ENCODE measurements around the gene NOP10. TPM values are rescaled to one million over a fixed set of nuclear protein-coding genes. Genes with fewer than 3 reads are reported as not detected.

The NOP10 gene
- total RNA-seq, 1 experiment from 2014 or later: 235 TPM

DNA sequence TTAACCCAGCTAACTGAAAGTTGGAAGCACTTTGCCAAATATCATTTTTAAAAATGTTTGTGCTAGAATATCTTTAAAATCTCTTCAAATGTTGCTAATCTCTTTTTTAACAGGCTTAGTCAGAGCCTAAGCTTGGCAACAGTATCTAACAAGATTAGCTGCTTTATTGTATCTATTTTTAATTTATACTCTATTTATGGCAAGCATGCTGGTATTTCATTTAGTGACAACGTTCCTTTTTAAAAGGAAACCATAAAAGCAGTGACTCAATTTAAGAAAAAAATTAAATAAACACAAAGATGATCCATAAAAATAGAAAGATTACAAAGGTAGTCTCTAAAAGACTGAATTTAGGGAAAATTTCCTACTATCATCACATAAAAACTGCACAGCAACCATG, 45.9 kb downstream of the NOP10 start:
- H3K9me3 Mint-ChIP-seq: peaks cover 0 to under 1% of the 10 kb centered on the region in 2 experiments; a peak in 2 of 5 replicates
- H3K79me2 ChIP-seq (ENCODE audit: insufficient read depth, low read length): no peaks in the 10 kb centered on the region
- H3K23me2 ChIP-seq (ENCODE audit: insufficient read length, low read depth, low read length, poor library complexity, severe bottlenecking): no peaks in the 10 kb centered on the region
- H3K9me3 ChIP-seq (ENCODE audit: control insufficient read depth, low read depth, low read length): no peaks in the 10 kb centered on the region
- H3K4me2 ChIP-seq (ENCODE audit: insufficient read depth, insufficient read length, low read length): no peak overlapping the region
- H3K4ac ChIP-seq (ENCODE audit: low read depth, low read length): no peak overlapping the region
- H3K18ac ChIP-seq (ENCODE audit: insufficient read length, low read depth, low read length): no peak overlapping the region
- H2BK5ac ChIP-seq (ENCODE audit: insufficient read length, low read length): no peak overlapping the region
- no peak overlapping the region for H2BK15ac ChIP-seq (ENCODE audit: low read depth, low read length)
- H3K27ac Mint-ChIP-seq: no peak overlapping the region
- no peak overlapping the region for H4K91ac ChIP-seq (ENCODE audit: insufficient read length, low read depth, low read length)
- H2AK5ac ChIP-seq (ENCODE audit: insufficient read length, low read length): no peak overlapping the region
- H3K56ac ChIP-seq (ENCODE audit: insufficient read length, low read depth, low read length): no peak overlapping the region
- no CpG with 5 or more reads among the region's 1 CpG for WGBS (ENCODE audit: extremely low coverage, insufficient read length, low lambda C conversion rate)
- no peaks in the 10 kb centered on the region for H3K27me3 Mint-ChIP-seq (ENCODE audit: low read depth)
- H3K14ac ChIP-seq (ENCODE audit: insufficient read depth, low read length): no peak overlapping the region
- DNase-seq: no peak
- H2BK120ac ChIP-seq (ENCODE audit: low read depth, low read length, poor library complexity, severe bottlenecking): no peak overlapping the region
- H3K4me1 ChIP-seq (ENCODE audit: insufficient read depth, low read length): no peaks in the 10 kb centered on the region
- no peak overlapping the region for H3K4me3 Mint-ChIP-seq
- no peaks in the 10 kb centered on the region for H4K20me1 ChIP-seq (ENCODE audit: control insufficient read depth, insufficient read depth, insufficient read length)
- TF ChIP-seq, protein P1, sequence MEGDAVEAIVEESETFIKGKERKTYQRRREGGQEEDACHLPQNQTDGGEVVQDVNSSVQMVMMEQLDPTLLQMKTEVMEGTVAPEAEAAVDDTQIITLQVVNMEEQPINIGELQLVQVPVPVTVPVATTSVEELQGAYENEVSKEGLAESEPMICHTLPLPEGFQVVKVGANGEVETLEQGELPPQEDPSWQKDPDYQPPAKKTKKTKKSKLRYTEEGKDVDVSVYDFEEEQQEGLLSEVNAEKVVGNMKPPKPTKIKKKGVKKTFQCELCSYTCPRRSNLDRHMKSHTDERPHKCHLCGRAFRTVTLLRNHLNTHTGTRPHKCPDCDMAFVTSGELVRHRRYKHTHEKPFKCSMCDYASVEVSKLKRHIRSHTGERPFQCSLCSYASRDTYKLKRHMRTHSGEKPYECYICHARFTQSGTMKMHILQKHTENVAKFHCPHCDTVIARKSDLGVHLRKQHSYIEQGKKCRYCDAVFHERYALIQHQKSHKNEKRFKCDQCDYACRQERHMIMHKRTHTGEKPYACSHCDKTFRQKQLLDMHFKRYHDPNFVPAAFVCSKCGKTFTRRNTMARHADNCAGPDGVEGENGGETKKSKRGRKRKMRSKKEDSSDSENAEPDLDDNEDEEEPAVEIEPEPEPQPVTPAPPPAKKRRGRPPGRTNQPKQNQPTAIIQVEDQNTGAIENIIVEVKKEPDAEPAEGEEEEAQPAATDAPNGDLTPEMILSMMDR (conservative IDR thresholded peaks at IDR 0.05): no peak
- no peak overlapping the region for H3T11ph ChIP-seq (ENCODE audit: low read length)
- no peaks in the 10 kb centered on the region for H3K4me1 Mint-ChIP-seq
- H2AFZ ChIP-seq (ENCODE audit: low read length): no peak overlapping the region
- H3K23ac ChIP-seq (ENCODE audit: insufficient read length, low read depth, low read length): no peak overlapping the region
- H2BK20ac ChIP-seq (ENCODE audit: low read depth, low read length, poor library complexity, severe bottlenecking): no peak overlapping the region
- no peak overlapping the region for H2BK12ac ChIP-seq (ENCODE audit: insufficient read length, low read depth, low read length)
- no peaks in the 10 kb centered on the region for H3K27me3 ChIP-seq (ENCODE audit: insufficient read depth, low read length)
- peaks cover 0 to 3% (median under 1%) of the 10 kb centered on the region in 3 experiments; a peak in 2 of 7 replicates for H3K36me3 Mint-ChIP-seq (ENCODE audit: insufficient read depth in 1 of 3, low read depth in 3 of 3)
- H4K5ac ChIP-seq (ENCODE audit: insufficient read length, low read depth, low read length): no peak overlapping the region
- no peaks in the 10 kb centered on the region for H3K79me1 ChIP-seq (ENCODE audit: insufficient read depth, low read depth, low read length, poor library complexity, severe bottlenecking)
- no peak overlapping the region for H4K8ac ChIP-seq (replicated peaks; ENCODE audit: insufficient read length, low read depth, low read length)
- H3K9ac ChIP-seq (ENCODE audit: extremely low read depth, insufficient read length, low read length): no peak overlapping the region
- H3K27ac ChIP-seq (ENCODE audit: insufficient read length, low read depth, low read length): no peak overlapping the region
